Measurements from ENCODE around the gene PRICKLE4. TPM values are rescaled to one million over a fixed set of nuclear protein-coding genes. Genes with fewer than 3 reads are reported as not detected.

PRICKLE4 gene
- total RNA-seq, 1 experiment from 2014 or later = 0.70 TPM

- H3K4ac ChIP-seq (ENCODE audit: low read depth, low read length) = no peak overlapping the region
- no peaks in the 10 kb centered on the region for H3K79me1 ChIP-seq (ENCODE audit: insufficient read depth, low read depth, low read length, poor library complexity, severe bottlenecking)
- H3K4me1 Mint-ChIP-seq = peaks cover 32% of the 10 kb centered on the region in 2 experiments
- no CpG with 5 or more reads among the region's 13 CpGs for WGBS (ENCODE audit: extremely low coverage, insufficient read length, low lambda C conversion rate)
- H3K27ac Mint-ChIP-seq = no peak overlapping the region
- no peak overlapping the region for H3K14ac ChIP-seq (ENCODE audit: insufficient read depth, low read length)
- no peaks in the 10 kb centered on the region; a peak in 1 of 7 replicates for H3K36me3 Mint-ChIP-seq (ENCODE audit: insufficient read depth in 1 of 3, low read depth in 3 of 3)
- no peak for TF ChIP-seq CTCF (conservative IDR thresholded peaks at IDR 0.05)
- no peaks in the 10 kb centered on the region for H4K20me1 ChIP-seq (ENCODE audit: control insufficient read depth, insufficient read depth, insufficient read length)
- peaks cover 24% of the 10 kb centered on the region for H3K27me3 Mint-ChIP-seq (ENCODE audit: low read depth)
- H2BK15ac ChIP-seq (ENCODE audit: low read depth, low read length) = no peak overlapping the region
- H3K79me2 ChIP-seq (ENCODE audit: insufficient read depth, low read length) = no peaks in the 10 kb centered on the region
- no peak overlapping the region for H3K18ac ChIP-seq (ENCODE audit: insufficient read length, low read depth, low read length)
- no peaks in the 10 kb centered on the region; a peak in 1 of 5 replicates for H3K9me3 Mint-ChIP-seq
- no peak overlapping the region for H2AFZ ChIP-seq (ENCODE audit: low read length)
- H3K9ac ChIP-seq (ENCODE audit: extremely low read depth, insufficient read length, low read length) = no peak overlapping the region
- H3K23ac ChIP-seq (ENCODE audit: insufficient read length, low read depth, low read length) = no peak overlapping the region
- H3K23me2 ChIP-seq (ENCODE audit: insufficient read length, low read depth, low read length, poor library complexity, severe bottlenecking) = peaks cover 12% of the 10 kb centered on the region
- no peak overlapping the region for H3K27ac ChIP-seq (ENCODE audit: insufficient read length, low read depth, low read length)
- H3K56ac ChIP-seq (ENCODE audit: insufficient read length, low read depth, low read length) = no peak overlapping the region
- no peak overlapping the region for H2AK5ac ChIP-seq (ENCODE audit: insufficient read length, low read length)
- H4K8ac ChIP-seq (replicated peaks; ENCODE audit: insufficient read length, low read depth, low read length) = no peak overlapping the region
- no peak overlapping the region for H4K91ac ChIP-seq (ENCODE audit: insufficient read length, low read depth, low read length)
- H3K4me2 ChIP-seq (ENCODE audit: insufficient read depth, insufficient read length, low read length) = no peak overlapping the region
- no peak overlapping the region; a peak in 1 of 5 replicates for H3K4me3 Mint-ChIP-seq
- no peak overlapping the region for H2BK20ac ChIP-seq (ENCODE audit: low read depth, low read length, poor library complexity, severe bottlenecking)
- no peak for DNase-seq
- H3K4me1 ChIP-seq (ENCODE audit: insufficient read depth, low read length) = no peaks in the 10 kb centered on the region; the same call in 1 of the 2 replicates
- H3K9me3 ChIP-seq (ENCODE audit: control insufficient read depth, low read depth, low read length) = no peaks in the 10 kb centered on the region
- no peaks in the 10 kb centered on the region for H3K27me3 ChIP-seq (ENCODE audit: insufficient read depth, low read length)
- no peak overlapping the region for H4K5ac ChIP-seq (ENCODE audit: insufficient read length, low read depth, low read length)
- H2BK120ac ChIP-seq (ENCODE audit: low read depth, low read length, poor library complexity, severe bottlenecking) = no peak overlapping the region
- no peak overlapping the region for H2BK5ac ChIP-seq (ENCODE audit: insufficient read length, low read length)
- H2BK12ac ChIP-seq (ENCODE audit: insufficient read length, low read depth, low read length) = no peak overlapping the region
- H3T11ph ChIP-seq (ENCODE audit: low read length) = no peak overlapping the region
Observed at GRCh38 chr6:41736800-41737555, 43.6 kb upstream of the PRICKLE4 start.
